HepG2 (cell line): Measurements from ENCODE around the gene LSM12. TPM values are rescaled to one million over a fixed set of nuclear protein-coding genes. Genes with fewer than 3 reads are reported as not detected.

Source experiments
- CEBPB ChIP-seq: IDR thresholded peaks from 2 replicates; pipeline ENCODE4 v1.6.1; 2011; ENCODE audit warnings: low read depth, low read length, improper control_type of control experiment, borderline replicate concordance
- ELF4 ChIP-seq: sonication (generic); formaldehyde crosslinking; IDR thresholded peaks from 2 replicates; pipeline ENCODE4 v1.5.0; 2020; ENCODE audit warnings: missing genetic modification reagents, mild to moderate bottlenecking, moderate library complexity, borderline replicate concordance
- ETV6 ChIP-seq: sonication (generic); formaldehyde crosslinking; conservative IDR thresholded peaks from 2 replicates; pipeline ENCODE4 v1.4.0; 2020; ENCODE audit warnings: missing genetic modification reagents
- FLYWCH1 ChIP-seq: sonication (generic); formaldehyde crosslinking; IDR thresholded peaks from 2 replicates; pipeline ENCODE4 v1.8.1; 2023; ENCODE audit warnings: mild to moderate bottlenecking, missing genetic modification reagents
- MAZ ChIP-seq, 2 experiments: sonication (generic) in 1 of 2; formaldehyde crosslinking in 1 of 2; IDR thresholded peaks; 2 replicates each; pipeline versions ENCODE4 v1.5.0 to v1.6.1; 2012 to 2020; ENCODE audit warnings: low read depth in 2 of 2, mild to moderate bottlenecking in 2 of 2, borderline replicate concordance in 1 of 2, improper control_type of control experiment in 1 of 2, low read length in 1 of 2, missing genetic modification reagents in 1 of 2, moderate library complexity in 1 of 2
- MBNL3 ChIP-seq: fragments of 250-450 bp; sonication (Bioruptor Pico); conservative IDR thresholded peaks from 2 replicates; pipeline ENCODE4 v1.8.0; 2022; ENCODE audit warnings: mild to moderate bottlenecking, inconsistent platforms
- PHF5A ChIP-seq: IDR thresholded peaks from one replicate; pipeline ENCODE4 v1.6.1; 2018; ENCODE audit warnings: low read depth, missing genetic modification reagents; ENCODE audit not compliant: unreplicated experiment
- ZKSCAN1 ChIP-seq: fragments of 150-350 bp; IDR thresholded peaks from 2 replicates; pipeline ENCODE4 v1.6.1; 2014; ENCODE audit warnings: low read length
- ZNF230 ChIP-seq: sonication (generic); formaldehyde crosslinking; IDR thresholded peaks from 2 replicates; pipeline ENCODE4 v1.4.0; 2020; ENCODE audit warnings: mild to moderate bottlenecking, missing genetic modification reagents
- ZNF543 ChIP-seq: sonication (generic); formaldehyde crosslinking; IDR thresholded peaks from 2 replicates; pipeline ENCODE4 v1.4.0; 2020; ENCODE audit warnings: mild to moderate bottlenecking, missing genetic modification reagents
- polyA plus RNA-seq, 8 experiments: library from polyadenylated mRNA; depleted of rRNA in 3 of 8; stranded (reverse) in 7 of 8; unstranded in 1 of 8; fragments of >200 nt; fragmentation: Illumina TruSeq in 4 of 8; extraction: Trizol in 4 of 8; gene quantifications; 2 replicates each; pipeline versions ENCODE4 v1.2.1 to v1.2.3, GENCODE V29; 2011 to 2016; ENCODE audit warnings: low read depth in 4 of 8, missing spikeins in 1 of 8, mixed read lengths in 1 of 8; ENCODE audit not compliant: insufficient read depth in 1 of 8
- total RNA-seq, 5 experiments: library from RNA; depleted of rRNA; stranded (reverse); fragments of >200 nt; fragmentation: Illumina TruSeq; extraction: Trizol; gene quantifications; 2 replicates each; pipeline ENCODE4 v1.2.3, GENCODE V29; 2016; ENCODE audit warnings: low read depth in 1 of 5
- TF ChIP-seq, protein P1 (sequence below): sonication (generic); formaldehyde crosslinking; IDR thresholded peaks from 2 replicates; pipeline ENCODE4 v1.5.1; 2020; ENCODE audit warnings: missing genetic modification reagents, mild to moderate bottlenecking, borderline replicate concordance
- TF ChIP-seq, protein P2 (sequence below): sonication (generic); formaldehyde crosslinking; IDR thresholded peaks from 2 replicates; pipeline ENCODE4 v1.5.0; 2020; ENCODE audit warnings: missing genetic modification reagents, mild to moderate bottlenecking, borderline replicate concordance
- TF ChIP-seq, protein P3 (sequence below): sonication (generic); formaldehyde crosslinking; IDR thresholded peaks from 2 replicates; pipeline ENCODE4 v1.4.0; 2020; ENCODE audit warnings: missing genetic modification reagents, borderline replicate concordance
- TF ChIP-seq, protein P4 (sequence below): IDR thresholded peaks from 2 replicates; pipeline ENCODE4 v1.6.1; 2016; ENCODE audit warnings: mild to moderate bottlenecking, missing biosample characterization, missing genetic modification reagents

LSM12 gene
- total and polyA plus RNA-seq, 2 of the 13 experiments (the other 11 are each of a cell fraction or from before 2014, with no cell fraction given) = 52.8 to 55.7 TPM

DNA sequence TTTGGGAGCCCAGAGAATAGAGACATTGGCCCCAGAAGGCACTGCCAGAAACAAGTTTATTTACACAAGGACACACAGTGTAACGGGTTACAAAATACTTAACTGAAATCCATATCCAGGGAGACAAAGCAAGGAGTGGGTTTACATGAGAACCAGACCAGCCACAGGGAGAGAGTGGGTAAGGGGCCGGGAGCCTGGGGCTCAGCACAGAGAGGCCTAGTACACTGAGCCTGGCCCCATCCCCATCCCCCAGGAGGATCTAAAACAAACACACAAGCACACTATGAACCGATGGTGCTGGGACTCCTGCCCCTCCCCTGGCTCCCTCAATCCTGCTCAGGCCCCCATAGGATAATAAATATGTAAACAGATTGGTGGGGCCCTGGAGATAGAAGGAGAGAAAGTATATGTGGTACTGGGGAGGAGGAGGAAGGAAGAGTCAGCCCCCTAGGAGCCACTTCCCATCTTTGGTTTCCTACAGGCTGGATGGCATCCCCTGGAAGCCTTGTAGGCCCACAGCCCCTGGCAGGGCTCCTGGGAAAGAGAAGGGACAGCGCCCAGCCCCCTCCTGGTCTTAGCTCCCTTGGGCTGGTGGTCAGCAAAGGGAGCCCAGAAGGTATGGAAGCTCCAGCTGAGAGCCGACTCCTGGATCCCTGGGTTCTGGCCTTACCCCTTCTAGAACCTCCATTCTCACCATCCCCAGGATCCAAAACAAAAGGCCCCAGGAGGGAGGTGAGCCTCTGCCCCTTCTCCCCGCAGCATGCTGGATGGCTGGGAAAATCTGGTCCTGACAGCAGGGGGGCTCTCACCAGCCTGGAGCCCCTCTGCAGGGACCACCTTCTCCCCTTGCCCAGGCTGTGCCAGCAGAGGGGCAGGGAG is 10.5 kb upstream of the LSM12 start (continued):
- TF ChIP-seq FLYWCH1 = no peak
- TF ChIP-seq CEBPB = no peak
- TF ChIP-seq PHF5A (CRISPR knock-in tag) = peak; percentile 51
- no peak for TF ChIP-seq MAZ (IDR thresholded peaks at IDR 0.05; ENCODE audit: borderline replicate concordance, low read depth, low read length)
- TF ChIP-seq MAZ (CRISPR knock-in tag; IDR thresholded peaks at IDR 0.05; ENCODE audit: low read depth) = peak; percentile 62; the same call in 1 of the 2 replicates
- TF ChIP-seq, protein P1, sequence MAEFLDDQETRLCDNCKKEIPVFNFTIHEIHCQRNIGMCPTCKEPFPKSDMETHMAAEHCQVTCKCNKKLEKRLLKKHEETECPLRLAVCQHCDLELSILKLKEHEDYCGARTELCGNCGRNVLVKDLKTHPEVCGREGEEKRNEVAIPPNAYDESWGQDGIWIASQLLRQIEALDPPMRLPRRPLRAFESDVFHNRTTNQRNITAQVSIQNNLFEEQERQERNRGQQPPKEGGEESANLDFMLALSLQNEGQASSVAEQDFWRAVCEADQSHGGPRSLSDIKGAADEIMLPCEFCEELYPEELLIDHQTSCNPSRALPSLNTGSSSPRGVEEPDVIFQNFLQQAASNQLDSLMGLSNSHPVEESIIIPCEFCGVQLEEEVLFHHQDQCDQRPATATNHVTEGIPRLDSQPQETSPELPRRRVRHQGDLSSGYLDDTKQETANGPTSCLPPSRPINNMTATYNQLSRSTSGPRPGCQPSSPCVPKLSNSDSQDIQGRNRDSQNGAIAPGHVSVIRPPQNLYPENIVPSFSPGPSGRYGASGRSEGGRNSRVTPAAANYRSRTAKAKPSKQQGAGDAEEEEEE (CRISPR knock-in tag) = no peak
- TF ChIP-seq, protein P2, sequence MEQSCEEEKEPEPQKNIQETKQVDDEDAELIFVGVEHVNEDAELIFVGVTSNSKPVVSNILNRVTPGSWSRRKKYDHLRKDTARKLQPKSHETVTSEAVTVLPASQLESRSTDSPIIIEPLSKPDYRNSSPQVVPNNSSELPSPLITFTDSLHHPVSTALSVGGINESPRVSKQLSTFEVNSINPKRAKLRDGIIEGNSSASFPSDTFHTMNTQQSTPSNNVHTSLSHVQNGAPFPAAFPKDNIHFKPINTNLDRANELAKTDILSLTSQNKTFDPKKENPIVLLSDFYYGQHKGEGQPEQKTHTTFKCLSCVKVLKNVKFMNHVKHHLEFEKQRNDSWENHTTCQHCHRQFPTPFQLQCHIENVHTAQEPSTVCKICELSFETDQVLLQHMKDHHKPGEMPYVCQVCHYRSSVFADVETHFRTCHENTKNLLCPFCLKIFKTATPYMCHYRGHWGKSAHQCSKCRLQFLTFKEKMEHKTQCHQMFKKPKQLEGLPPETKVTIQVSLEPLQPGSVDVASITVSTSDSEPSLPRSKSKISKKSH (CRISPR knock-in tag) = no peak
- TF ChIP-seq, protein P3, sequence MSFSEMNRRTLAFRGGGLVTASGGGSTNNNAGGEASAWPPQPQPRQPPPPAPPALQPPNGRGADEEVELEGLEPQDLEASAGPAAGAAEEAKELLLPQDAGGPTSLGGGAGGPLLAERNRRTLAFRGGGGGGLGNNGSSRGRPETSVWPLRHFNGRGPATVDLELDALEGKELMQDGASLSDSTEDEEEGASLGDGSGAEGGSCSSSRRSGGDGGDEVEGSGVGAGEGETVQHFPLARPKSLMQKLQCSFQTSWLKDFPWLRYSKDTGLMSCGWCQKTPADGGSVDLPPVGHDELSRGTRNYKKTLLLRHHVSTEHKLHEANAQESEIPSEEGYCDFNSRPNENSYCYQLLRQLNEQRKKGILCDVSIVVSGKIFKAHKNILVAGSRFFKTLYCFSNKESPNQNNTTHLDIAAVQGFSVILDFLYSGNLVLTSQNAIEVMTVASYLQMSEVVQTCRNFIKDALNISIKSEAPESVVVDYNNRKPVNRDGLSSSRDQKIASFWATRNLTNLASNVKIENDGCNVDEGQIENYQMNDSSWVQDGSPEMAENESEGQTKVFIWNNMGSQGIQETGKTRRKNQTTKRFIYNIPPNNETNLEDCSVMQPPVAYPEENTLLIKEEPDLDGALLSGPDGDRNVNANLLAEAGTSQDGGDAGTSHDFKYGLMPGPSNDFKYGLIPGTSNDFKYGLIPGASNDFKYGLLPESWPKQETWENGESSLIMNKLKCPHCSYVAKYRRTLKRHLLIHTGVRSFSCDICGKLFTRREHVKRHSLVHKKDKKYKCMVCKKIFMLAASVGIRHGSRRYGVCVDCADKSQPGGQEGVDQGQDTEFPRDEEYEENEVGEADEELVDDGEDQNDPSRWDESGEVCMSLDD (CRISPR knock-in tag) = no peak
- no peak for TF ChIP-seq ELF4 (CRISPR knock-in tag)
- no peak for TF ChIP-seq ETV6 (CRISPR knock-in tag)
- no peak for TF ChIP-seq ZNF230 (CRISPR knock-in tag)
- no peak for TF ChIP-seq ZKSCAN1
- no peak for TF ChIP-seq MBNL3 (CRISPR knock-in tag)
- TF ChIP-seq, protein P4, sequence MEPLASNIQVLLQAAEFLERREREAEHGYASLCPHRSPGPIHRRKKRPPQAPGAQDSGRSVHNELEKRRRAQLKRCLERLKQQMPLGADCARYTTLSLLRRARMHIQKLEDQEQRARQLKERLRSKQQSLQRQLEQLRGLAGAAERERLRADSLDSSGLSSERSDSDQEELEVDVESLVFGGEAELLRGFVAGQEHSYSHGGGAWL (CRISPR knock-in tag) = no peak
- TF ChIP-seq ZNF543 = no peak
